GM10847 (cell line): Measurements from ENCODE around the gene SLC4A8.

Experiments
- POLR2A ChIP-seq: IDR thresholded peaks from 2 replicates; pipeline ENCODE4 v1.6.1; 2011; ENCODE audit not compliant: insufficient read length; ENCODE audit errors: extremely low read depth

Gene SLC4A8

GRCh38 chr12:51406290-51406689 lies 18.3 kb upstream of the SLC4A8 start:
- no peak for TF ChIP-seq POLR2A

DNA sequence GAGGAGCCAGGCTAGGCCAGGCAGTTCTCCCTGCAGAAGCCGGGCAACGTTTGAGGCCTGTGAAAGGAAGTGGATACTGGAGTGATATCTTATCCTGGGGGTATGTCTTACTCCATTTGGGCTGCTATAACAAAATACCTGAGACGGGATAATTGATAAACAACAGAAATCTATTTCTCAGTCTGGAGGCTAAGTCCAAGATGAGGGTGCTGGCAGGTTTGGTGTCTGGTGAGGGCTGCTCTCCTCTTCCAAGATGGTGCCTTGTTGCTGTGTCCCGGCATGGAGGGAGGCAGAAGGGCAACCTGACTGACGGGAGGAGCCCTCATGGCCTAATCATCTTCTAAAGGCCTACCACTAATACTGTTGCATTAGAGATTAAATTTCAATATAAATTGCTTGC lies 17.8 kb upstream of the SLC4A8 start:
- no peak for TF ChIP-seq POLR2A

GRCh38 chr12:51407604-51408003 lies 17.0 kb upstream of the SLC4A8 start:
- no peak for TF ChIP-seq POLR2A

DNA sequence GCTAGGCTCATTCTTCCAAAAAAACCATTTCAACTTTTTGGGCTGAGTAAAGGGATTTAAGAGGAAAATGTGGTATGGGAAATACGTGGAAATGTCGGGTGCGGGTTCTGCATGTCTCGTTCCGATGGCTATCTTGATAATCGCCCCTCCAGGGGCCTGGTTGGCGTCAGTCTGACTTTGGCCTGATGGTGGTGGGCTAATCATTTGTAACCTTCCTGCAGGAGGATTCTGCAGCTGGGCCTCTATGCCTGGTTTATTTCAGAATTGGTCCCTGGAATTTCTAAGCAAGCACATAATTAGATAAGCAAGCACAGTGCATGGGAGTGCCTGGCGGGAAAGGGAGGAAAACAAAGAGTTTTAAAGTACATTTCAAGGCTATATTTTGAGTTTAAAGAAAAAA lies 14.8 kb upstream of the SLC4A8 start:
- TF ChIP-seq POLR2A: no peak

- TF ChIP-seq POLR2A: no peak
Measured at GRCh38 chr12:51413149-51413548, 11.5 kb upstream of the SLC4A8 start.

- TF ChIP-seq POLR2A: no peak
Measured at GRCh38 chr12:51413791-51414190, 10.8 kb upstream of the SLC4A8 start.

- TF ChIP-seq POLR2A: no peak
Measured at GRCh38 chr12:51415931-51416330, 8.7 kb upstream of the SLC4A8 start.

DNA sequence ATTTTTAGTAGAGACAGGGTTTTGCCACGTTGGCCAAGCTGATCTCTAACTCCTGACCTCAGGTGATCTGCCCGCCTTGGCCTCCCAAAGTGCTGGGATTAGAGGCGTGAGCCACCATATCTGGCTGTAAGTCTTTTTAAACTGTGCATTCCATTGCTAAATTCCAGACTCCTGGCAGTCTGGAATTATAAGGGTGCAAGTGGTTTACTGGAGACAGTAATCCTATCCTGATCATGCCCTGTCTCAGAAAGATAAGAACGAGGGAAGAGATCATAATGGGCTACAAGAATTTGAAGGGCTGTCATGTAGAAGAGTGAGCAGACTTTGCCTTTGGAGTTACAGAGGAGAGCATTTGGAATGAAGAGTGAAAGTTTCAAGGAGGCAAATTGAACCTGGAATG lies 6.8 kb upstream of the SLC4A8 start:
- no peak for TF ChIP-seq POLR2A

- TF ChIP-seq POLR2A: no peak
Measured at GRCh38 chr12:51419425-51420193, 5.0 kb upstream of the SLC4A8 start.

GRCh38 chr12:51421266-51421884 lies 3.3 kb upstream of the SLC4A8 start:
- no peak for TF ChIP-seq POLR2A

DNA sequence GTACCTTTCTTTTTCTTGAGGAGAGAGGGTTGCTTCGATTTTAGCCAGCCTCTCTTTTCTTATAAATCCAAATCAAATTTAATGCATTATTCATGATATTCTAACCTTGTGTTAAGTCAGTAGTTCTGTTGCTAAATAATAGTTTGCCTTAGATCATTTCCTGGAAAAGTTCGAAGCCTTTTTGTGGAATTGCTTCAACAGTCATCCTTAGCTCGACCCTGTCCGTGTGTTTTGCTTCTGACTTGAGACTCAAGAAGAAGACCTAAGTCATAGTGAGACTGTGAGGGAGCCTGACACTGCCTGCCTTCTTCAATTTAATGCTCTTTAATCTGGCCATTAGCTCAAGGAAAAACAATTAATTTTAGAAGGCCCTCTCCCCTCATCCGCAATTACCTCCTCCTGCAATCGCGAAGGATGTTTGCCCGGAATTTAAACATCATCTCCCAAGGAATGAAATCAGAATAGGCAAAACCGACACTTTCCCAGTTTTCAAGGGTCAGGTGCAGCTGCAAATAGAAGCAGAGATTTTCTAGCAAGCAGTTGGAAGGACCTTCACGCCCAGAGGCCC lies 453 bp upstream of the SLC4A8 start:
- no peak for TF ChIP-seq POLR2A

GRCh38 chr12:51428256-51428655 lies 3.6 kb downstream of the SLC4A8 start:
- no peak for TF ChIP-seq POLR2A

- no peak for TF ChIP-seq POLR2A
Measured at GRCh38 chr12:51429700-51430099, 5.1 kb downstream of the SLC4A8 start.

- no peak for TF ChIP-seq POLR2A
Measured at GRCh38 chr12:51430196-51430895, 5.7 kb downstream of the SLC4A8 start.

GRCh38 chr12:51432921-51433320 lies 8.3 kb downstream of the SLC4A8 start:
- TF ChIP-seq POLR2A: no peak

GRCh38 chr12:51434305-51434704 lies 9.7 kb downstream of the SLC4A8 start:
- TF ChIP-seq POLR2A: no peak

DNA sequence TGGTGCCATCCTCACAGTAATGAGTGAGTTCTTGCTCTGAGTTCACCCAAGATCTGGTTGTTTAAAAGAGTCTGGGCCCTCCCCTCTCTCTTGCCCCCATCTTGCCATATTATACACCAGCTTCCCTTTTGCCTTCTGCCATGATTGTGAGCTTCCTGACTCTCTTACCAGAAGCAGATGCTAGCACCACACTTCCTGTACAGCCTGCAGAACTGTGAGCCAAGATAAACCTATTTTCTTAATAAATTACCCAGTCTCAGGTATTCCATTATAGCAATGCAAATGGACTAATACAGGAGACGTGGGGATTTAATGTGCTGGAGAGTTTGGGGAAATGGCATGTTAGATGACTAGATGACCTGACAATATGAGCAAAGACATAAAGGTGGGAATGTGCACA lies 12.8 kb downstream of the SLC4A8 start:
- TF ChIP-seq POLR2A: no peak

- TF ChIP-seq POLR2A: no peak
Measured at GRCh38 chr12:51439330-51439729, 14.7 kb downstream of the SLC4A8 start.
